Measurements from ENCODE around the gene VAT1L.

VAT1L gene

DNA sequence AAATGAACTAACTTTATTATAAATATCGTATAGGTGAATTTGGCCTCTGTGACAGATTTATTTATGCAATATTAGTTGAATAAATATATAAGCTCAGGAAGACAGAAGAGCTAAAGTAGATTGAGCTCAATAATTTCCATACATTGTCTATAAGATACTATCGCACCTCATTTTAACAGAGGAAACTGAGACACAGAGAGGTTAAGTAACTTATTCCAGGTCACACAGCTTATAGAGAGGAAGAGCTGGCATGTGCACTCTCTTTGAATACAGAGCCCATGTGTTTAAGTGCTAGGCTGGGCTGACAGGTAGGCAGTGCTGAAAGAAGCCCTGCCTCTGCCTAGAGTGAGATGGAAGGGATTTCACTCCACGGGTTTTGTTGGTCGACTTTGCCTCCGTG lies 48.4 kb downstream of the VAT1L start:
- no peak for DNase-seq

DNA sequence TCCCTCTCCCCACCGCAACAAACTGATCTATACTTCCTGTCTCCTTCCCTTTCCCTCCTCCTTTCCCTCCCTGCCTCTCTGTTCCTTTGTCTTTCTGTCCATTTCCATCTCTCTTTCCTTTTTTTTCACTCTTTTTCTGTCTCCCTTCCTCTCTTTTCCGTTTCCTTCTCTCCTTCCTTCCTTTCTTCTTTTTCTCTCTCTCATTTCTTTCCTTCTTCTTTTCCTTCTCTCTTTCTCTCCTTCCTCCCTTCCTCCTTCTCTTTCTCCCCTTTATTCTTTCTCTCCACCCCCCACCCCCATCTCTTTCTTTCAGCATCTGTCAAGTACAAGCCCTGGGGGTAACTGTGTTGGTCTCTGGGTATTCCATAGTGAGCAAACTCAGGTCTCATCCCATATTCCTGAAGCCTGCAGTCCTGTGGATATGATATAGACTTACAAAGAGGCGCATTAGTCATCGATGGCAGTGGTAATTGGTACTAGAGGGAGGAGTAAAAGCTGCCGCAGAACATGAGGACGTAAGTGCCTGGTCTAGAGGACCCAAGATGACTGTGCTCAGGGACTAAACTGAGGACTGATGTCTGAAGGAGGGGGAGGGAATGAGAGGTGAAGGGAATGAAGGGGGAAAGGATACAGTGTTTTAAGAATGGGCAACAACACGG lies 50.4 kb downstream of the VAT1L start:
- no peak for DNase-seq

DNA sequence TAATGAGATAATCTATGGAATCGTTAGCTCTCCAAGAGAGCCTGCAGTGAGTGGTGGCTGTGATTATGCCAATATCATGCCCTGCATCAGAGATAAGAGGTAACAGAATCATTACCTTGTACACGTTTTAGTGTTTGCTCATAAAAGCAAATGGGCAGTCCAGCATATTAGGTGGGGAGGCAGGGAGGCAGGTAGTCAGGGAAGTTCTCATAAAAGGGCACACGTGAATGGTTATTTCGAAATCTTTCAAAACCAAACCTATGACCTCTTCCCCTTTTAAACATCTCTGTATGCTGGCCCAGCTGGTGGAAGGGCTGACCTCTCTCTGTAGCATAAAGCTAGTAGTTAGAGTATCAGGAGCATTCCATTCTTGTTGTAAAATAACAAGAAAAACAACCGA lies 51.7 kb downstream of the VAT1L start:
- no peak for DNase-seq

DNA sequence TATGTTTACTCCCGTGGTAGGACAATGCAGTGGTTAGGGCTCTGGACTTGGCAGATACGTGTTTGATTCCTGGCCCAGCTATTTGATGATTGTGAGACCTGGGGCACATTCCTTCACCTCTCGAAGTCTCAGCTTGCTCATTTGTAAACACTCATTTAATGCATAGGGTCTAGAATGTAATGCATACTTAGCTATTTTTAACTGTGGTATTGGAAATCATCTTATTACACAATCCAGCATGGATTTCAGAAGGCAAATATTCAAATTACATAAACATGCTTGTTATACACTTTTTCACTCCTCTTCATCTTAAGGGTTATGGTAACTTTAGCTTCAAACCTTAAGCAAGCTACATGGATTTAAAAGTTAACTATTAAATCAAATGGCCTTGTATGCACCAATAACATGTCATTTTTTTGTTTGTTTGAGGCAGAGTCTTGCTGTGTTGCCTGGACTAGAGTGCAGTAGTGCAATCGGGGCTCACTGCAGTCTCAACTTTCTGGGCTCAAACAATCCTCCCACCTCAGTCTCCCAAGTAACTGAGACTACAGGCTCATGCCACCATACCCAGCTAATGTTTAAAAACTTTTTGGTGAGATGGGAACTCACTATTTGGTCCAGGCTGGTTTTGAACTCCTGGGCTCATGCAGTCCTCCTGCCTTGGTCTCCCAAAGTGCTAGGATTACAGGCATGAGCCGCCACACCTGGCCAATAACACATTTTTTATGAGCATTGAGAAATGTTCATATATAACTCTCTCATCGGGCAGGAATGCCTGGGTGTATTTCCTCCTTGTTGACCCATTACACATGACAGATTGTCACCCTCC lies 52.5 kb downstream of the VAT1L start:
- no peak for DNase-seq

DNA sequence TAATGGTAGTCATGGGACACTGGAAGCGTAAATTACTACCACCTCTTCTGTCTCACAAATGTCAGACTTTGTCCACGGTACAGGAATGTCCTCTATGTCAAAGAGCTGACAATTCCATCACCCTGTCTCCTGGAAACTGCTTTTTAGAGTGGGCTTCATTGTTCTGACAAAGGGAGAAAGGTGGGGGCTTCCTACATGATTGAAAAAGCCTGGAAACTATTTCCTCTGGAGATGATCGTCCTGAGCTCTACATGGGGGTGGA lies 53.1 kb downstream of the VAT1L start:
- DNase-seq: no peak

DNA sequence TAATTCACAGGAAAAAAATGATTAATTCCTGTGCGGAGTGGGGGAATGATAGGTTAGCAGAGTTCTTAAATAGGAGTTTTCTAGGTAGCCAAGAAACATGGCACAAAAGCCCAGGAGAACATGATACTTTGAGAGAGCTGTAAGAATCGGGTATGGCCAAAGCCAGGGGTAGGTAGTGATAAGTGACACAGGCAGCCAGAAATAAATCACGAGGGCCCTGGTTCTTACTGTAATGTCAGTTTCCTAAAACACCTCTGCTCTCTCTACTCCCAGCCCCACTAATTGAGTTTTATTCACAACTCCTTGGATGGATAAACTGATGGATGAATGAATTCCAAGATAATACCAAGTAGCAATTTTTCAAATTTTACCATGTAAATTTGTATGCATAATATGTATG lies 54.1 kb downstream of the VAT1L start:
- DNase-seq: no peak

DNA sequence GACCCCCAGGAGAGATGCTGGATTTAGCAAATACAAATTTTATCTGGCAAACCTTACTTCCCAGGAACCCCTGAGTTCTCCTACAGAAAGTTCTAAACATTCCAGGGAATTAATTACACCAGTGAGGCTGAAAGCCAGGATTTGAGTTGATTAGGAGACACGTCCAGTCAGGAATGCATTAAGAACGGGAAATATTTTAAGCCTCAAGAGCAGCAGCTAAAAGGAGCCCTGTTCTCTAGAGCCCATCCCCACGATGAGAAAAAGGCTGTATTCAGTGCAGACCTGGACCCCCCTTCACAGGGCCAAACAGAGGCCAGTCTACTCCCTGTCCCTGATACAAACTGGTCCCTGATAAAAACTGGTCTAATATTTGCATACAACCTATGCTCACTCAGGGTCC lies 55.0 kb downstream of the VAT1L start:
- DNase-seq: no peak

DNA sequence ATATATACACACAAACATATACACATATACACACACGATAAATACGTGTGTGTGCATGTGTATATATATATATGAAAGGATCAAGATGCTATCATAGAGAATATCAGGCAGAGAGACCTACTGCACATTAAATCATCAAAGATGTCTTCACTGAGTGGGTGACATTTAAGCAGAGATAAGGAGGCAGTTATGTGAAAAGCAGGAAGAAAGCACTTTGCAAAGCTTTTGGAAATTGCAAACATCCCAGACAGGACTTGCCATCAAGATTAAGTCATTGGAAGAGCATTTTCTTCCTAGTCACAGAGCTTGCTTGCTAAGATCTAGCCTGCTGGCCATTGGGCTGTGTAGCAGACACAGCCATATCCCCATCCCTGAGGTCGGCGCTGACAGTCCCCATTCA lies 56.4 kb downstream of the VAT1L start:
- DNase-seq: no peak

DNA sequence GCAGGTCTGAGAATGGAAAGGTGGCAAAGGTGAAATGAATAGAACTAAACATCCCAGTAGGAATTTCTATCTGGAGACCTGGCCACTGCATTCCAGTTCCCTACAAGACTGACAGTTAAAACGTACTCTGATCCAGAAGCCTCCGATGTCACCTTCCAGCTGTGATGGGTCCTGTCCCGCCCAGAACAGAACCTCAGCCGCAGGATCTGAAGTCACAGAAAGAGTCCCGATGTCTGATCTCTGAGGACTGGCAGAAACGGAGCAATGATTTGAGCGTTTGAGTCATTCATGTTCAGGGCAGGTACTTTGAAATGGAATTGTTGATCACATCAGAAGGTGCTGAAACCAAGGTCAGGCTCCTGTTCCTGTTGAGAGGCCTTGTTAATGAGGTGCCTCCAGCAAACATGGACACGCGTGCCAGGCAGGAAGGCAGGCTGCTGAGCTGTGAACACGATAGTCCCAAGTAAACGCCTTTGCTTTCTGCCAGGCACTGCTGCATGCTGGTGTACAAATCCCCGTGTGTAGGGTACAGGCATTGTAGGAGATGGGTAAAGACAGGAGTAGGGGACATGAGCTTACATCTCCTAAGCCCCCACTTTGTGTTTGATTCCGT lies 61.4 kb downstream of the VAT1L start:
- DNase-seq: no peak

DNA sequence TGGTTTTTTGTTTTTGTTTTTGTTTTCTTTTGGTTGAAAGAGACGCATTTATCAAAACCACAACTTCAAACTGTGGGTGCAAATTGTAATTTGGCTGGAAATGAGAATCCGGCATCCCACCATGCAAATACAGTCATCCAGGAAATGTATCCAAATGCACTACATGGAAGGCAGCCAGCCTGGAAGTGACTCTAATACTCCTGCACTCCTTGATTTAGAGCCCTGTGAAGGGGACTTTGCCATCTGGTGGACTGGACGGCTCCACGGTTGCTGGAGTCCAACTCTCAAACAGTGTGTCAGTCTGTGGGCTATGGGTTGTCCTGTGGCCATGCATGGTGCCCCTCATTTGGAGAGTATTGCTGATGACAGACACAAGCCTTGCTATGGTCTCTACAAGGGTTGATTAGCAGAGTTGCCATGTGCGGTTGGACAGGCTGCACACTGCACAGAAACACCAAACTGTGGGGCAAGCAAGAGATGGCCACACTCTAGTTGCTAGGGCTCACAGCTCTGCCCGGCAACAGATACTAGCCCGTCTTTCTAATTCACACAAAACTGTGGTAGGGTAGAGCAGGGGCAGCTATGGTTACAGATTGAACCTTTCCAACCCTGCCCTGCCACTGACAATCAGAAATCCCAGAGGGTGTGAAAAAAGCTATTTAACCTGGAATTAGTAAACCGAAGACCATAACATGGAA lies 62.4 kb downstream of the VAT1L start:
- no peak for DNase-seq

DNA sequence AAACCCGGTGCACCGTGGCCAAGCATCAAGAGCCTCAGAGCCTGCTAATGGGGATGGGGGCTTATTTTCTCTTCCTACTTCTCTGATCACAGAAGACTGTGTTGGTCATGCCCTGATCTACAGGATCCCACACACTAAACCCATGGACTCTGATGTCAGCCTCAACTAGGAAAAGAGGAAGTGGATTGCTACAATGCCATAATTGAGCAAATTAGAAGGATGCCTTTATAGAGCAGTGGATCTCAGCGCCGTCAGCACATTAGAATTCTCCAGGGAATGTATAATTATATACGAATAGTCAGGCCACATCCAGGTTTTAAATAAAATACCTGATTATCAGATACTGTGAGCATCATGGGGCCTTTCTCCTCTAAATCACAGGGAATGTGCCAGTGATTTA lies 64.8 kb downstream of the VAT1L start:
- peak; percentile 79 for DNase-seq

DNA sequence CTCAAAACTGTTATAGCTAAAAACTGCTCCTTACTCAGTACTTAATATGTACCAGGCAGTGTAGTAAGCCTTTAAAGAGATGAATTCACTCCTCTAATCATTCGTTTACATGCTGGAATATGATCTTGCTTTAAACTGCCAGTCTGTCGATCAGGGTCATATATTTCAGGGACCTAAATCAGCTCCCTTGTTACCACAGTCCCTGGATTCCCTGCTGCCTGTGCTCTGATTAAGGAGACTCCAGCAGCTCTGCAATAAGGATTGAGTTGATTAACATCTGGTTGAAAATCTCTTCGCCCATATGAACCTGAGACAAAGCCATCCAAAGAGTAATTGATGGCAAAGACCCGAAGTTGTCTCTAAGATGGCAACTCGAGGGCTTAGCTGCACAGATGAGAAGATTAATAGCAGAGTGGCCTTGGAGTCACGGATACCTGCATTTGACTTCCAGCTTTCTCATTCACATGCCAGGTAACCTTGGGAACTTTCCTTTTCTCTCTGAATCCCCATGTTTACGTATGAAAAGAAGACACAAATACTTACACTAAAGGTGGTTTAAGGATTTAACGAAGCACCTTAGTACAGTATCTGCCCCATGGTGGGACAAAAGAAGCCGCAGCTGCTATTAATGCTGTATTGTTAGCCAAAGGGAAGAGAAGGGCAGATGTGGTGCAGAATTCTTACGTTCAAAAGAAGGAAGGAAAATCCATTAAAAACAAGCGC lies 68.2 kb downstream of the VAT1L start:
- no peak for DNase-seq

DNA sequence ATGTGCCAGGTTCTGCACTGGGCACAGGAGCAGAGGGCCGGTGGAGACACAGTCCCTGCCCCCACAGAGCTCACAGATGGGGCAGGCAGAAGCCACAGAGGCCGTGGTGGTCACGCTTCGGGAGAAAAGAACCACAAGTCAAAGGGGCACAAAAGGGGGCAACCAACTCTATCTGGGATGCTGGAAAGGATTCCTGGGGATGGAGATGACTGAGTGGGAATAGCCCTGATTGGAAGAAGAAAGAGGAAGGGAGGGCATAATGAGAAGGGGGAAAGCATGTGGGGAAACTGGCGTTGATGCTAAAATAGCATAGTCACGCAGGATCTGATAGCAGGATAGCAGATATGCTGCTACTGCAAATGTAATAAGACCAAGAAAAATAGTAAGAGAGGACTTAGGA lies 69.7 kb downstream of the VAT1L start:
- DNase-seq: no peak

DNA sequence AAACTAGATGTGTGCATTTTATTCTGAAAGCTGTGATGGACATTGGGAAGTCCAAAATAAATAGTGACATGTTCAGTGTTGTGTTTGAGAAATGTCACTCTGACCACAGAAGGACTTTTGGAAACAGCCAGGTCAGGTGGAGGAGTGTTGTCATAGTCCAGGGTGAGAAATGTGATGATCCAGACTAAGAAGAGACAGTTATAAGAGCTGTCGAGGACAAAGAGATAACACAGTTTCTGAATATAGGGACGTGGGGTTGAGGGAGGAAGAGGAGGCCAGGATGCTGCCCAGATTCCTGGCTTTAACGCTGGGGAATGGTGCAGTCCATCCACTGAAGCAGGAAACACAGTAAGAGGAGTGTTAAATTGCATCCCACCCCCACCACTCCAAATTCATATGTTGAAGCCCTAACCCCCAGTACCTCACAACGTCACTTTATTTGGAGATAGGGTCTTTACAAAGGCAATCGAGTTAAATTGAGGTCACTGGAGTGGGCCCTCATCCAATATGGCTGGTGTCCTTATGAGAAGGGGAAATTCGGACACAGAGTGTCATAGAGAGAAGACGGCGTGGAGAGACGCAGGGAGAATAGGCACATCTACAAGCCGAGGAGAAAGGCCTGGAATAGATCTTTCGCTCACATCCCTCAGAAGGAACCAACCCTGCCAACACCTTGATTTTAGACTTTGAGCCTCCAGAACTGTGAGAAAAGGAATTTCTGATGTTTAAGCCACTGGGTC lies 71.3 kb downstream of the VAT1L start:
- no peak for DNase-seq

DNA sequence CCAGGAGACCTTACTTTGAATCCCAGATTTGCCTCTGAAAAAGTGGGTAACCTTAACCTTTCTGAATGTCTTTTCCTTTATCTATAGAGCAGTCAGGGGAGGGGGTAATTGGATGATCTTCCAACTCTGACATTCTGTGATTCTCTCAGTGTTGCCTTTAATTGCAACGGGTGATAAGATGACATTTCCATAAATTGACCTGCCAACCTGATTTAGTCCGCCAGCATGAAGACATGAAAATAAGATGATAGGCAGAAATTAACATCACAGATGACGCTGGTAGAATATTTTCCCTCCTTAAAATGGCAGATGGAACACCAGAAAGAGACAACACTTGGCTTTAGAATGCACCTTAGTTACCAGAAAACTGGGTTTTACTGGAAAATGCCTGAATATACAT lies 72.6 kb downstream of the VAT1L start:
- no peak for DNase-seq

DNA sequence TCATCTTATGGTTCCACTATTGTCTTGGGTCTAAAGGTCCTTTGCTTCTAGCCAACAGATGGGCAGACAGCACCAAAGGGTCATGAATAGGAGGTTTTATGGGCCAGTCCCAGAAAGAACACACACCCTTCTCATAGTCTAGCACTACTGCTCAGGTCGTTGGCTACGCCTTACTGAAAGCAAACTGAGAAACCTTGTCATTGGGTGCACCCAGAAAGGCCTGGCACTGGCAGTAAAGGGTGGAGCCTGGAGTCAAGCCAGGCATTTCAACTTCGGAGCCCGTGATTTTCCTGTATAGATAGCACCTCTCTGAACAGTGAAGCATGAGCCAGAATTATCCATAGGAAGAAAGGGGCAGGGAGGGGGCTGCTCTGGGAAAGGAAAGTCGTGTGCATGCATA lies 74.9 kb downstream of the VAT1L start:
- no peak for DNase-seq

DNA sequence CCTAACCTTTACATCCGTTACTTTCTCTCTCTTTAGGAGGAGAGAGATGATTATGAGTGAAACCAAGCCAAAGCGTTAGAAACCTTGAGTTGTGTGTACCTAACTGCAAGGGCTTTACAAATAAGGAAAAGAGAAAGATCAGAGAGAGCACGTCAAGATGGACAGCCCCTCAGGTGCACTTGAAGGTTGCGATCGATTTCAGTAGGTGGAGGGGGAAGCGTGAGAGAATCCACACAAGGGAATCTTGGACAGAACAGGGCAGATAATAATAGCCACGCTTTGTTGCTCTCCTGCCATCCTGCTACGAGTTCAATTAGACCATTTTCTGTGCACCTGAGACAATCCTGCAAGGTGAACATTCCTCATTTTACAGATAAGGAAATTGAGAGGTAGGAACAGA lies 78.4 kb downstream of the VAT1L start:
- no peak for DNase-seq

DNA sequence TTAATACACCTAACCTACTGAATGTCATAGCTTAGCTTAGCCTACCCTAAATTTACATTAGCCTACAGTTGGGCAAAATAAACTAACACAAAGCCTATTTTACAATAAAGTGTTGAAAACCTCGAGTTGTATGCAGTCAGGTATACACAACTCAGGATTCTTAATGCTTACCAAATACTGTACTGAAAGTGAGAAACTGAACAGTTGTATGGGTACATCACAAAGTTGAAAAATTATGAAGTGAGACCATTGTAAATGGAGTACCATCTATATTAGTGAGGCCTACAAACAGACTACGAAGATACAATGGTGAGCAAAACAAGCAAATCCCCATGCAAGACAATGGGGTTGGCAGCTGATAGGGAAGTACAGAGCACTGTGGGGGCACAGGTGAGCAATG lies 79.7 kb downstream of the VAT1L start:
- DNase-seq: no peak

DNA sequence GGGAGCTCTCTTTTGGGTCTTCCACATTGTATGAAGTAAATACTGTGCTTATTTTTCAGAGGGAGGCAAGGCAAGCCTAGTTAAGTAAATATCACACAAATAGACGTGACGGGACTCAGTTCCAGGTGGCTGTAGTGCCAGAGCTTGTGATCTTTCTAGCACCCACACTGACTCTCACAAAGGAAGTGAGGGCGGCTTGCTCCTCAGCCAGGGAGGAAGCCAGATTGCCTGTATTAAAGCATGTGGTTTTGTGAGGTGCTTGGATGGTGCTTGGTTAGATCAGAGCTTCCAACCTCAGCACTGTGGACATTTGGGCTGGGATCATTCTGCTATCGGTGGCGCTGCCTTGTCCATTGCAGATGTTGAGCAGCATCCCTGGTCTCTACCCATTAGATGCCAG lies 80.1 kb downstream of the VAT1L start:
- peak in 1 of 2 donors; percentile 37 for DNase-seq

DNA sequence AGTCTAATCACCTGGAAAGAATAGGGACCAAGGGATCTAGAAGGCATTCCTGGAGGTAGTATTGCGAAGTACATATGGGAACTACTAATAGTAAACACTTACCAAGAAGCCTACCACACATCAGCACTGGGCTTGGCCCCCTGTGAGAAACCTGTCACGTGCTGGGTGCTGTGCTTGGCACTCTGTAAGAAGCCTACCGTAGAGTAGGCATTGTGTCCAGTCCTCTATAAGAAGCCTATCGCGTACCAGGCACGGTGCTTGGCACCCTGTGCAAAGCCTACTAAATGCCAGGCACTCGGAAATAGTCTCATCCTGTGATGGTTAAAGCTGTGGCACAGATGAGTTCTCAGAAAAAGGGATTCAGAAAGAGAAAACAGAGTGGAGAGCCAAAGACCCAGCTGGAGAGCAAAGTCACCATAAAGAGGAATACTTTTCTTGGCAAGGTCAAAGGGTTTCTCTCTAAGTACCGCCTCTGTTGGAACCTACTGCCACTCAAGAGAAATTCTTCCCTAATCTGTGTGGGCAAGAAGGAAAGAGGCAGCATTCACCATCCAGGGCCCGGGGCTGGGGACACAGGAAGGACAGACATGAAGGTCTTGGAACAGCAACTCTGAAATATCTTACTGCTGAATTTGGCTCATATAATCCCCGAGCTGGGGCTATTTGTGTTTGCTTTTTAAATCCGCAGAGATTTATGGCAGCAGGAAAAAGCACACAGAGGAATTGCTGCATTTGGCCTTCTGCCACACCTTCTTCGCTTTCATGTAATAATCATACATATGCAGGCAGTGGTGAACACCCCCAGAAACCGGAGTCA lies 81.8 kb downstream of the VAT1L start:
- no peak for DNase-seq

DNA sequence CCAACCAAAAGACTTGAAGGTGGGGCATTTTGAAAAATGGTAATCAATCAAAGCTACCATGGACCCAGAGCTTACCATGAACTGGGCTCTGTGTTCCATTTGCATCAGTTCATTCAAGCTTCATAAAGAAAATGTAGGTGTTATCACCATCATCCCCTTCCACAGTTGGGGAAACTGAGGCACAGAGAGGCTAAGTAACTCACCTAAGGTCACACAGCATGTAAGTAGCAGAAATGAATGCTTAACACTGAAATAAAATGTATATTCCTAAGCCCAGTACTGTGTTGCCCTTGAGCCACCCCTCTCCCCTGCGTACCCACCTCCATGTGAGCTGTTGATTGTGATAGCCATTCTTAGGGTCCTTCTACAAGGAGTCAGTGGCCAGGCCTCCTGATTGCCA lies 83.6 kb downstream of the VAT1L start:
- DNase-seq: no peak
